ENCODE measurements around the gene SLC6A16.
A peak's percentile ranks its signal among the peaks of the same experiment; 100 is the strongest.

Gene SLC6A16

GRCh38 chr19:49355909-49356353 is 30.9 kb upstream of the SLC6A16 start:
- Histone ChIP-seq H3K9me3 (ENCODE audit: insufficient read depth, low read length) (no peaks in the 10 kb centered on the region), H3K79me2 (ENCODE audit: insufficient read depth, low read length) (no peaks in the 10 kb centered on the region), H2AFZ (ENCODE audit: low read depth, low read length, severe bottlenecking) (no peak overlapping the region), H3K4me2 (ENCODE audit: low read depth, low read length, poor library complexity, severe bottlenecking) (no peak overlapping the region), H3K9ac (ENCODE audit: low read length) (no peak overlapping the region), H3K27ac (ENCODE audit: low read depth, low read length) (no peak overlapping the region), H3K9me2 (replicated peaks; ENCODE audit: insufficient read depth, low read length) (no peaks in the 10 kb centered on the region), H3K36me3 (ENCODE audit: low read length) (no peaks in the 10 kb centered on the region), H3K27me3 (ENCODE audit: low read length) (no peaks in the 10 kb centered on the region), H4K20me1 (ENCODE audit: low read depth, low read length) (no peaks in the 10 kb centered on the region), H3K4me3 (ENCODE audit: insufficient read depth, low read length, poor library complexity, severe bottlenecking) (no peak overlapping the region), H3F3A (ENCODE audit: insufficient read depth) (no peaks in the 10 kb centered on the region)
- TF ChIP-seq EZH2phosphoT487 (conservative IDR thresholded peaks at IDR 0.05; ENCODE audit: low read length) (no peak), CTCF (IDR thresholded peaks at IDR 0.05; ENCODE audit: insufficient read depth, low read length, poor library complexity, severe bottlenecking) (no peak)

DNA sequence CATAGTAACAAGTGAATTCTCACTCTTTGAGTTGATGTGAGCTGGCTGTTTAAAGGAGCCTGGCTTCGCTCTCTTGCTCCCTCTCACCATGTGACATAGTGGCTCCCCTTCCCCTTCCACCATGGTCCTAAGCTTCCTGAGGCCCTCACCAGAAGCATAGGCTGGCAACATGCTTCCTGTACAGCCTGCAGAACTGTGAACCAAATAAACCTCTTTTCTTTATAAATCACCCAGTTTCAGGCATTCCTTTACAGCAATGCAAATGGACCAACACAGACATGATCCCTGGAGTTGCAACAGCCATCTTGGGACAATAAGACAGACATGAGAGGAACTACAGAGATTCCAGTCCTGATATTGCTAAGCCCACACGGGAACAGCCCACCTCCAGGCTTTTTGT is 24.6 kb upstream of the SLC6A16 start:
- Histone ChIP-seq H4K20me1 (ENCODE audit: low read depth, low read length) (no peaks in the 10 kb centered on the region), H3K36me3 (ENCODE audit: low read length) (no peaks in the 10 kb centered on the region), H3F3A (ENCODE audit: insufficient read depth) (no peaks in the 10 kb centered on the region), H3K9me2 (replicated peaks; ENCODE audit: insufficient read depth, low read length) (no peaks in the 10 kb centered on the region), H3K27ac (ENCODE audit: low read depth, low read length) (no peak overlapping the region), H2AFZ (ENCODE audit: low read depth, low read length, severe bottlenecking) (no peak overlapping the region), H3K4me3 (ENCODE audit: insufficient read depth, low read length, poor library complexity, severe bottlenecking) (no peak overlapping the region), H3K27me3 (ENCODE audit: low read length) (no peaks in the 10 kb centered on the region), H3K4me2 (ENCODE audit: low read depth, low read length, poor library complexity, severe bottlenecking) (no peak overlapping the region), H3K9me3 (ENCODE audit: insufficient read depth, low read length) (no peaks in the 10 kb centered on the region), H3K79me2 (ENCODE audit: insufficient read depth, low read length) (no peaks in the 10 kb centered on the region), H3K9ac (ENCODE audit: low read length) (no peak overlapping the region)
- TF ChIP-seq CTCF (IDR thresholded peaks at IDR 0.05; ENCODE audit: insufficient read depth, low read length, poor library complexity, severe bottlenecking): no peak
- no peak for TF ChIP-seq EZH2phosphoT487 (conservative IDR thresholded peaks at IDR 0.05; ENCODE audit: low read length)

- Histone ChIP-seq H3K9ac (ENCODE audit: low read length) (no peak overlapping the region), H3K27me3 (ENCODE audit: low read length) (no peaks in the 10 kb centered on the region), H3K27ac (ENCODE audit: low read depth, low read length) (no peak overlapping the region), H3F3A (ENCODE audit: insufficient read depth) (no peaks in the 10 kb centered on the region), H3K36me3 (ENCODE audit: low read length) (no peaks in the 10 kb centered on the region), H2AFZ (ENCODE audit: low read depth, low read length, severe bottlenecking) (peak overlapping the region; percentile 15), H3K4me3 (ENCODE audit: insufficient read depth, low read length, poor library complexity, severe bottlenecking) (no peak overlapping the region), H3K4me2 (ENCODE audit: low read depth, low read length, poor library complexity, severe bottlenecking) (no peak overlapping the region), H3K9me3 (ENCODE audit: insufficient read depth, low read length) (no peaks in the 10 kb centered on the region), H3K79me2 (ENCODE audit: insufficient read depth, low read length) (no peaks in the 10 kb centered on the region), H3K9me2 (replicated peaks; ENCODE audit: insufficient read depth, low read length) (no peaks in the 10 kb centered on the region), H4K20me1 (ENCODE audit: low read depth, low read length) (no peaks in the 10 kb centered on the region)
- no peak for TF ChIP-seq EZH2phosphoT487 (conservative IDR thresholded peaks at IDR 0.05; ENCODE audit: low read length)
These were observed 23.6 kb upstream of the SLC6A16 start for GRCh38 chr19:49348305-49349189.

DNA sequence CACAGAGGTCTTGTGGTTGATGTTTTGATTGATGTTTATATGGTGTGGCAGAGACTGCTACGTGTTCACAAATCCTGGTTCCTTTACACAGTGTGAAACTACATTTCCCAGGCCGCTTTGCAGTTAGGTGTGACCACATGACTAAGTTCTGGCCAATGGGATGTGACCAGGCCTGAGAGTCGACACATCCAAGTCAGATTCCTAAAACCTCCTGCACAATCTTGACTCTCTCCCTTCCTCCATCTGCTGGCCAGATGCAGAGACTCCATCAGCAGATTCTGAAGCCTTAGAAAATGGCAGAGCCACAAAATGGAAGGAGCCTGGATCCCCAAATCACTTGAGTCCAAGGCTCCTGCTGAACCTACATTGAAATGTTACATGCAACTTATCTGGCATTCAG is 22.8 kb upstream of the SLC6A16 start:
- Histone ChIP-seq H2AFZ (ENCODE audit: low read depth, low read length, severe bottlenecking) (peak overlapping the region; percentile 15), H3K4me3 (ENCODE audit: insufficient read depth, low read length, poor library complexity, severe bottlenecking) (no peak overlapping the region), H4K20me1 (ENCODE audit: low read depth, low read length) (no peaks in the 10 kb centered on the region), H3K36me3 (ENCODE audit: low read length) (no peaks in the 10 kb centered on the region), H3K79me2 (ENCODE audit: insufficient read depth, low read length) (no peaks in the 10 kb centered on the region), H3K27me3 (ENCODE audit: low read length) (no peaks in the 10 kb centered on the region), H3K27ac (ENCODE audit: low read depth, low read length) (no peak overlapping the region), H3K9ac (ENCODE audit: low read length) (no peak overlapping the region), H3K9me3 (ENCODE audit: insufficient read depth, low read length) (no peaks in the 10 kb centered on the region), H3K9me2 (replicated peaks; ENCODE audit: insufficient read depth, low read length) (no peaks in the 10 kb centered on the region), H3K4me2 (ENCODE audit: low read depth, low read length, poor library complexity, severe bottlenecking) (no peak overlapping the region), H3F3A (ENCODE audit: insufficient read depth) (no peaks in the 10 kb centered on the region; the same call in 1 of the 2 replicates)
- TF ChIP-seq EZH2phosphoT487 (conservative IDR thresholded peaks at IDR 0.05; ENCODE audit: low read length) (no peak), CTCF (IDR thresholded peaks at IDR 0.05; ENCODE audit: insufficient read depth, low read length, poor library complexity, severe bottlenecking) (no peak)

Measured in SU-DHL-6 (cell line).